ENCODE results near the gene FBRSL1. TPM values are rescaled to one million over a fixed set of nuclear protein-coding genes. Genes with fewer than 3 reads are reported as not detected.

FBRSL1 gene
- total RNA-seq, 1 experiment from 2014 or later, result 96.1 TPM

- Mint-ChIP-seq H3K4me1 (ENCODE audit: low read depth, unreplicated experiment) (no peaks in the 10 kb centered on the region), H3K36me3 (ENCODE audit: insufficient read depth, unreplicated experiment) (peaks cover 4% of the 10 kb centered on the region), H3K4me3 (ENCODE audit: unreplicated experiment) (no peak overlapping the region), H3K27ac (ENCODE audit: unreplicated experiment) (peak overlapping the region; percentile 16), H3K9me3 (ENCODE audit: unreplicated experiment) (peaks cover 8% of the 10 kb centered on the region), H3K27me3 (ENCODE audit: insufficient read depth, unreplicated experiment) (no peaks in the 10 kb centered on the region)
- Histone ChIP-seq H3K4me1 (no peaks in the 10 kb centered on the region), H3K36me3 (ENCODE audit: control insufficient read depth, insufficient read depth, low read length) (no peaks in the 10 kb centered on the region), H3K9me3 (no peaks in the 10 kb centered on the region), H3K27me3 (replicated peaks; ENCODE audit: control insufficient read depth, insufficient read depth, low read length) (no peaks in the 10 kb centered on the region), H3K4me3 (ENCODE audit: low read depth, low read length) (no peak overlapping the region)
- CTCF ChIA-PET, result no interaction called here
- intact Hi-C loops (cut with micrococcal nuclease; ENCODE audit: unreplicated experiment), result no loop called here
- DNase-seq, result no peak
- no TSS peak for BruUV-seq (replicated peaks)
- POLR2A ChIA-PET, result no interaction called here
- no peak for TF ChIP-seq CTCF (IDR thresholded peaks at IDR 0.05; ENCODE audit: insufficient read depth in 1 of 2, low read depth in 1 of 2, low read length in 1 of 2, severe bottlenecking in 1 of 2, unreplicated experiment in 1 of 2)
Measured at GRCh38 chr12:132452596-132453350, 37.2 kb upstream of the FBRSL1 start.

- H3K4me3 Mint-ChIP-seq (ENCODE audit: unreplicated experiment), result no peak overlapping the region
- H3K27me3 Mint-ChIP-seq (ENCODE audit: insufficient read depth, unreplicated experiment), result no peaks in the 10 kb centered on the region
- intact Hi-C loops (cut with micrococcal nuclease; ENCODE audit: unreplicated experiment), result no loop called here
- ChIA-PET CTCF (no interaction called here), POLR2A (no interaction called here)
- Histone ChIP-seq H3K4me3 (ENCODE audit: low read depth, low read length) (no peak overlapping the region), H3K36me3 (ENCODE audit: control insufficient read depth, insufficient read depth, low read length) (no peaks in the 10 kb centered on the region), H3K27me3 (replicated peaks; ENCODE audit: control insufficient read depth, insufficient read depth, low read length) (no peaks in the 10 kb centered on the region), H3K4me1 (no peaks in the 10 kb centered on the region), H3K9me3 (no peaks in the 10 kb centered on the region)
- no peaks in the 10 kb centered on the region for H3K4me1 Mint-ChIP-seq (ENCODE audit: low read depth, unreplicated experiment)
- H3K27ac Mint-ChIP-seq (ENCODE audit: unreplicated experiment), result no peak overlapping the region
- peaks cover 4% of the 10 kb centered on the region for H3K36me3 Mint-ChIP-seq (ENCODE audit: insufficient read depth, unreplicated experiment)
- H3K9me3 Mint-ChIP-seq (ENCODE audit: unreplicated experiment), result peaks cover 8% of the 10 kb centered on the region
- BruUV-seq (replicated peaks), result no TSS peak
- TF ChIP-seq CTCF (IDR thresholded peaks at IDR 0.05; ENCODE audit: insufficient read depth in 1 of 2, low read depth in 1 of 2, low read length in 1 of 2, severe bottlenecking in 1 of 2, unreplicated experiment in 1 of 2), result no peak
- no peak for DNase-seq
Measured at GRCh38 chr12:132453361-132454192, 36.4 kb upstream of the FBRSL1 start.

- Histone ChIP-seq H3K4me1 (no peaks in the 10 kb centered on the region), H3K36me3 (ENCODE audit: control insufficient read depth, insufficient read depth, low read length) (no peaks in the 10 kb centered on the region), H3K27me3 (replicated peaks; ENCODE audit: control insufficient read depth, insufficient read depth, low read length) (no peaks in the 10 kb centered on the region), H3K4me3 (ENCODE audit: low read depth, low read length) (no peak overlapping the region), H3K9me3 (no peaks in the 10 kb centered on the region)
- Mint-ChIP-seq H3K36me3 (ENCODE audit: insufficient read depth, unreplicated experiment) (peaks cover 4% of the 10 kb centered on the region), H3K27ac (ENCODE audit: unreplicated experiment) (no peak overlapping the region), H3K4me1 (ENCODE audit: low read depth, unreplicated experiment) (no peaks in the 10 kb centered on the region), H3K27me3 (ENCODE audit: insufficient read depth, unreplicated experiment) (no peaks in the 10 kb centered on the region), H3K9me3 (ENCODE audit: unreplicated experiment) (peaks cover 8% of the 10 kb centered on the region), H3K4me3 (ENCODE audit: unreplicated experiment) (no peak overlapping the region)
- ChIA-PET CTCF (no interaction called here), POLR2A (no interaction called here)
- no TSS peak for BruUV-seq (replicated peaks)
- intact Hi-C loops (cut with micrococcal nuclease; ENCODE audit: unreplicated experiment), result no loop called here
- no peak for TF ChIP-seq CTCF (IDR thresholded peaks at IDR 0.05; ENCODE audit: insufficient read depth in 1 of 2, low read depth in 1 of 2, low read length in 1 of 2, severe bottlenecking in 1 of 2, unreplicated experiment in 1 of 2)
- DNase-seq, result no peak
Measured at GRCh38 chr12:132454193-132454932, 35.6 kb upstream of the FBRSL1 start.

Data from Caco-2 (cell line).